Lower leg skin (tissue), 4 donors: ENCODE measurements around the gene DCAF15. TPM values are rescaled to one million over a fixed set of nuclear protein-coding genes. Genes with fewer than 3 reads are reported as not detected.

Experiments used
- DNase-seq, 2 donors: peaks; one replicate each; pipeline ENCODE4 v3.0.0-alpha.2; 2019; ENCODE audit warnings: low spot score in 2 of 2
- H3K4me3 ChIP-seq: fragments of 200-600 bp; sonication (generic); 2 replicates; pipeline ENCODE4 v1.5.1; 2017; ENCODE audit warnings: mild to moderate bottlenecking, low read depth; ENCODE audit not compliant: poor library complexity, severe bottlenecking
- CTCF ChIP-seq, 3 donors: fragments of 450-650 bp; IDR thresholded peaks; one replicate each; pipeline ENCODE4 v1.5.1; 2016; ENCODE audit warnings: antibody characterized with exemption in 3 of 3, mild to moderate bottlenecking in 3 of 3, moderate library complexity in 2 of 3
- POLR2A ChIP-seq, 2 donors: fragments of 450-650 bp; IDR thresholded peaks; one replicate each; pipeline ENCODE4 v1.6.1; 2016 to 2017; ENCODE audit warnings: antibody characterized with exemption in 2 of 2, mild to moderate bottlenecking in 1 of 2, moderate library complexity in 1 of 2
- WGBS, 2 donors: methylation state at CpG; one replicate each; pipeline ENCODE4 v1.1.5; 2018; 5-methylcytosine and 5-hydroxymethylcytosine counted together
- intact Hi-C: fragments of 100-400 bp; cut with DNase I; formaldehyde crosslinking; loops from one replicate; pipeline ENCODE4 v1.15.0; 2023; ENCODE audit warnings: low total_unique reads
- total RNA-seq, 4 donors: library from RNA; depleted of rRNA; stranded (reverse); fragments of >200 nt; gene quantifications; one replicate each; pipeline ENCODE4 v1.1.0, GENCODE V29; 2016

DCAF15 gene
- total RNA-seq, 4 donors from 2014 or later = 31.8 to 51.7 (median 43.0) TPM

GRCh38 chr19:13926715-13927114 lies 25.6 kb upstream of the DCAF15 start:
- 83 to 88% methylated on average over 6 to 8 of the region's 8 CpGs for WGBS, 2 donors
- intact Hi-C loops = no loop called here

GRCh38 chr19:13929340-13929739 lies 23.0 kb upstream of the DCAF15 start:
- 80% methylated on average over 5 to 10 of the region's 12 CpGs for WGBS, 2 donors
- H3K4me3 ChIP-seq = no peak overlapping the region
- intact Hi-C loops = no loop called here
- no peak for DNase-seq
- TF ChIP-seq POLR2A (IDR thresholded peaks at IDR 0.05) = no peak
- no peak for TF ChIP-seq CTCF (IDR thresholded peaks at IDR 0.05)

More at GRCh38 chr19:13926715-13927114, 25.6 kb upstream of the DCAF15 start:
- no peak overlapping the region for H3K4me3 ChIP-seq
- no peak for TF ChIP-seq CTCF (IDR thresholded peaks at IDR 0.05)
- TF ChIP-seq POLR2A (IDR thresholded peaks at IDR 0.05) = no peak
- DNase-seq = no peak

GRCh38 chr19:13929956-13930355 lies 22.4 kb upstream of the DCAF15 start:
- TF ChIP-seq CTCF (IDR thresholded peaks at IDR 0.05) (no peak), POLR2A (IDR thresholded peaks at IDR 0.05) (no peak)
- DNase-seq = no peak
- WGBS, 2 donors = 85 to 92% methylated on average over 7 to 14 of the region's 17 CpGs
- H3K4me3 ChIP-seq = no peak overlapping the region
- intact Hi-C loops = no loop called here

GRCh38 chr19:13930402-13930801 lies 21.9 kb upstream of the DCAF15 start:
- intact Hi-C loops = no loop called here
- 93 to 94% methylated on average over 9 to 12 of the region's 17 CpGs for WGBS, 2 donors
- no peak for DNase-seq
- TF ChIP-seq POLR2A (IDR thresholded peaks at IDR 0.05) (no peak), CTCF (IDR thresholded peaks at IDR 0.05) (no peak)
- H3K4me3 ChIP-seq = no peak overlapping the region

- intact Hi-C loops = no loop called here
- TF ChIP-seq CTCF (IDR thresholded peaks at IDR 0.05) (no peak), POLR2A (IDR thresholded peaks at IDR 0.05) (no peak)
- no peak for DNase-seq
- WGBS, 2 donors = 63 to 70% methylated on average over 12 to 23 of the region's 30 CpGs
- H3K4me3 ChIP-seq = no peak overlapping the region
Measured at GRCh38 chr19:13931391-13932148, 20.7 kb upstream of the DCAF15 start.
